Measurements from ENCODE around the gene SLC39A3.

The SLC39A3 gene

GRCh38 chr19:2694196-2694595, 45.6 kb downstream of the SLC39A3 start:
- ATAC-seq (replicated peaks; ENCODE audit: extremely low read depth, poor library complexity, severe bottlenecking) = no peak
- Mint-ChIP-seq H3K27me3 (no peaks in the 10 kb centered on the region), H3K9me3 (no peaks in the 10 kb centered on the region), H3K4me1 (peaks cover 5% of the 10 kb centered on the region), H3K36me3 (ENCODE audit: insufficient read depth) (peaks cover 3% of the 10 kb centered on the region), H3K27ac (ENCODE audit: low read depth) (no peak overlapping the region), H3K4me3 (no peak overlapping the region)
- DNase-seq (ENCODE audit: low spot score in 2 of 2) = no peak

GRCh38 chr19:2693492-2694160, 46.2 kb downstream of the SLC39A3 start:
- Mint-ChIP-seq H3K9me3 (no peaks in the 10 kb centered on the region), H3K4me1 (peaks cover 5% of the 10 kb centered on the region), H3K36me3 (ENCODE audit: insufficient read depth) (peaks cover 3% of the 10 kb centered on the region), H3K4me3 (no peak overlapping the region), H3K27me3 (no peaks in the 10 kb centered on the region), H3K27ac (ENCODE audit: low read depth) (no peak overlapping the region)
- DNase-seq (ENCODE audit: low spot score in 2 of 2) (no peak), ATAC-seq (replicated peaks; ENCODE audit: extremely low read depth, poor library complexity, severe bottlenecking) (no peak)

- Mint-ChIP-seq H3K4me1 (peaks cover 5% of the 10 kb centered on the region), H3K27ac (ENCODE audit: low read depth) (no peak overlapping the region), H3K9me3 (no peaks in the 10 kb centered on the region)
These were observed 47.9 kb downstream of the SLC39A3 start for GRCh38 chr19:2691951-2692350.

DNA sequence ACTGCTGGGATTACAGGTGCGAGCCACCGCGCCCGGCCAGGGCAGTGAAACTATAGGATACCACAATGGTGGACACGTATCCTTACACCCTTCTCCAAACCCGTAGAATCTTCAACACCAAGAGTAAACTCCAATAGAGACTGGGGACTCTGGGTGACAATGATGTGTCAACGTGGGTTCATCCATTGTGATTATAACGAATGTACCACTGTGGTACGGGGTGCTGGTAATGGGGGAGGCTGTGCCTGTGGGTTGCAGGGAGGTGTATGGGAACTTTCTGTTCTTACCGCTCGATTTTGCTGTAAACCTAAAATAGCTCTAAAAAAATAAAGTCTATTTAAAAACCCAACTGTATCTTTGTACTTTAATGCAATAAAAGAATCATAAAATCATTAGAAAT, 49.0 kb downstream of the SLC39A3 start:
- Mint-ChIP-seq H3K4me3 (no peak overlapping the region), H3K9me3 (no peaks in the 10 kb centered on the region), H3K27me3 (no peaks in the 10 kb centered on the region), H3K27ac (ENCODE audit: low read depth) (no peak overlapping the region), H3K36me3 (ENCODE audit: insufficient read depth) (peaks cover 3% of the 10 kb centered on the region), H3K4me1 (peaks cover 5% of the 10 kb centered on the region)
- DNase-seq (ENCODE audit: low spot score in 2 of 2) (no peak), ATAC-seq (replicated peaks; ENCODE audit: extremely low read depth, poor library complexity, severe bottlenecking) (no peak)

More at GRCh38 chr19:2691951-2692350, 47.9 kb downstream of the SLC39A3 start:
- H3K36me3 Mint-ChIP-seq (ENCODE audit: insufficient read depth) = peaks cover 2% of the 10 kb centered on the region
- no peak overlapping the region for H3K4me3 Mint-ChIP-seq
- ATAC-seq (replicated peaks; ENCODE audit: extremely low read depth, poor library complexity, severe bottlenecking) (no peak), DNase-seq (ENCODE audit: low spot score in 2 of 2) (no peak)
- no peaks in the 10 kb centered on the region for H3K27me3 Mint-ChIP-seq

DNA sequence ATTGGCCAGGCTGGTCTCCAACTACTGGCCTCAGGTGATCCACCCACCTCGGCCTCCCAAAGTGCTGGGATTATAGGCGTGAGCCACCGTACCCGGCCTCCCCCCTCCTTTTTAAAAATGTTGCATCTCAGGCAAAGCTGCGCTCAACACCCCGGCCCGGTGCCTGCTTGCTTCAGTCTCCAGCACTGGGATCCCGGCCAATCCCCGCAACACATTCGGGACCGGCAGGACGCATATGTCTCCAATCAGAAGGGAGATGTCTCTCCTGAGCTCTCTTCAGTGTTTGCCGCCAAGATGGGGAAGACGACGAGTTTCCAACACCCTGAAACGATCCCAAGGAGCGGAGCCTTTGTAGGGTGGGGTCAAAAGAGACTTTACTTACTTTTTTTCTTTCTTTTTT, 53.5 kb downstream of the SLC39A3 start:
- H3K4me1 Mint-ChIP-seq = no peaks in the 10 kb centered on the region
- DNase-seq (ENCODE audit: low spot score in 2 of 2) (no peak), ATAC-seq (replicated peaks; ENCODE audit: extremely low read depth, poor library complexity, severe bottlenecking) (no peak)
- no peaks in the 10 kb centered on the region for H3K9me3 Mint-ChIP-seq
- H3K27me3 Mint-ChIP-seq = no peaks in the 10 kb centered on the region
- H3K4me3 Mint-ChIP-seq = no peak overlapping the region
- H3K36me3 Mint-ChIP-seq (ENCODE audit: insufficient read depth) = peaks cover 1% of the 10 kb centered on the region
- H3K27ac Mint-ChIP-seq (ENCODE audit: low read depth) = no peak overlapping the region

GRCh38 chr19:2685204-2685704, 54.6 kb downstream of the SLC39A3 start:
- Mint-ChIP-seq H3K36me3 (ENCODE audit: insufficient read depth) (peaks cover 1% of the 10 kb centered on the region), H3K9me3 (no peaks in the 10 kb centered on the region), H3K4me1 (no peaks in the 10 kb centered on the region), H3K27me3 (no peaks in the 10 kb centered on the region), H3K27ac (ENCODE audit: low read depth) (no peak overlapping the region), H3K4me3 (no peak overlapping the region)
- ATAC-seq (replicated peaks; ENCODE audit: extremely low read depth, poor library complexity, severe bottlenecking) (no peak), DNase-seq (ENCODE audit: low spot score in 2 of 2) (no peak)

GRCh38 chr19:2683430-2684003, 56.3 kb downstream of the SLC39A3 start:
- ATAC-seq (replicated peaks; ENCODE audit: extremely low read depth, poor library complexity, severe bottlenecking) (no peak), DNase-seq (ENCODE audit: low spot score in 2 of 2) (no peak)
- H3K27me3 Mint-ChIP-seq = no peaks in the 10 kb centered on the region
- H3K27ac Mint-ChIP-seq (ENCODE audit: low read depth) = no peak overlapping the region
- H3K9me3 Mint-ChIP-seq = no peaks in the 10 kb centered on the region
- peaks cover 1% of the 10 kb centered on the region for H3K36me3 Mint-ChIP-seq (ENCODE audit: insufficient read depth)
- no peak overlapping the region for H3K4me3 Mint-ChIP-seq
- H3K4me1 Mint-ChIP-seq = no peaks in the 10 kb centered on the region
